ENCODE data around the gene CLEC18A.
"Not testable (repeated sequence)": the region's sequence is repeated elsewhere in the genome, so short reads cannot be mapped to it uniquely, and the experiment has no call there.

Gene CLEC18A

GRCh38 chr16:69930117-69930776 is 20.9 kb upstream of the CLEC18A start:
- DNase-seq (ENCODE audit: low read depth in 2 of 2) = peak; percentile 19 to 27

GRCh38 chr16:69931631-69932030 is 19.5 kb upstream of the CLEC18A start:
- DNase-seq (ENCODE audit: low read depth in 2 of 2) = no peak

- no peak for DNase-seq (ENCODE audit: low read depth in 2 of 2)
Observed at GRCh38 chr16:69932228-69932627, 18.9 kb upstream of the CLEC18A start.

- no peak for DNase-seq (ENCODE audit: low read depth in 2 of 2)
Observed at GRCh38 chr16:69932691-69933392, 18.3 kb upstream of the CLEC18A start.

GRCh38 chr16:69934044-69934443 is 17.1 kb upstream of the CLEC18A start:
- no peak for DNase-seq (ENCODE audit: low read depth in 2 of 2)

GRCh38 chr16:69934751-69935150 is 16.4 kb upstream of the CLEC18A start:
- no peak for DNase-seq (ENCODE audit: low read depth in 2 of 2)

GRCh38 chr16:69935278-69935711 is 15.8 kb upstream of the CLEC18A start:
- DNase-seq (ENCODE audit: low read depth in 2 of 2) = no peak

GRCh38 chr16:69935740-69936139 is 15.4 kb upstream of the CLEC18A start:
- no peak for DNase-seq (ENCODE audit: low read depth in 2 of 2)

- DNase-seq (ENCODE audit: low read depth in 2 of 2) = no peak
Observed at GRCh38 chr16:69936252-69936651, 14.9 kb upstream of the CLEC18A start.

- no peak for DNase-seq (ENCODE audit: low read depth in 2 of 2)
Observed at GRCh38 chr16:69936751-69937211, 14.4 kb upstream of the CLEC18A start.

GRCh38 chr16:69937465-69937951 is 13.6 kb upstream of the CLEC18A start:
- no peak for DNase-seq (ENCODE audit: low read depth in 2 of 2)

- DNase-seq (ENCODE audit: low read depth in 2 of 2) = no peak
Observed at GRCh38 chr16:69938981-69939820, 11.9 kb upstream of the CLEC18A start.

- no peak for DNase-seq (ENCODE audit: low read depth in 2 of 2)
Observed at GRCh38 chr16:69939821-69940585, 11.1 kb upstream of the CLEC18A start.

GRCh38 chr16:69940676-69941075 is 10.5 kb upstream of the CLEC18A start:
- no peak for DNase-seq (ENCODE audit: low read depth in 2 of 2)

- no peak for DNase-seq (ENCODE audit: low read depth in 2 of 2)
Observed at GRCh38 chr16:69941251-69942098, 9.7 kb upstream of the CLEC18A start.

GRCh38 chr16:69942099-69942491 is 9.0 kb upstream of the CLEC18A start:
- DNase-seq (ENCODE audit: low read depth in 2 of 2) = no peak

GRCh38 chr16:69942627-69943170 is 8.4 kb upstream of the CLEC18A start:
- DNase-seq (ENCODE audit: low read depth in 2 of 2) = no peak

- DNase-seq (ENCODE audit: low read depth in 2 of 2) = not testable (repeated sequence)
Observed at GRCh38 chr16:69943241-69944036, 7.7 kb upstream of the CLEC18A start.

GRCh38 chr16:69950411-69950810 is 723 bp upstream of the CLEC18A start:
- not testable (repeated sequence) for DNase-seq (ENCODE audit: low read depth in 2 of 2)

All from stimulated activated CD4-positive, alpha-beta T cell treated with anti-CD3 and anti-CD28 coated beads, Interleukin-4, amount 100 ng/mL, for 48 hours (primary cell).